WTC11 (cell line): ENCODE measurements around the gene NTRK3. TPM values are rescaled to one million over a fixed set of nuclear protein-coding genes. Genes with fewer than 3 reads are reported as not detected.

Source experiments
- ATAC-seq: fragments of 200-7000 bp; cut with Tn5 transposase; 2 replicates; pipeline ENCODE4 v1.10.0; 2021; ENCODE audit warnings: mild to moderate bottlenecking, moderate library complexity
- CTCF ChIA-PET: fragments of 300-600 bp; sonication (Branson Sonifier 250); formaldehyde crosslinking; loops from one replicate; lab custom pipeline; 2021; ENCODE audit warnings: antibody characterized with exemption; lab: Charles Lee
- POLR2A ChIA-PET: fragments of 350-600 bp; sonication (Branson Sonifier 250); formaldehyde crosslinking; loops from one replicate; lab custom pipeline; 2021; ENCODE audit warnings: antibody characterized with exemption; lab: Charles Lee
- DNase-seq: peaks from one replicate; pipeline ENCODE4 v3.0.0; 2021; ENCODE audit warnings: low spot score
- H3K27ac Mint-ChIP-seq: 2 replicates; pipeline ENCODE4 v1.8.0; 2021; ENCODE audit warnings: mixed read lengths
- H3K27me3 Mint-ChIP-seq: 2 replicates; pipeline ENCODE4 v1.8.0; 2021; ENCODE audit warnings: low read depth, mild to moderate bottlenecking, moderate library complexity, mixed read lengths
- H3K36me3 Mint-ChIP-seq: 2 replicates; pipeline ENCODE4 v1.8.0; 2021; ENCODE audit warnings: mixed read lengths
- H3K4me1 Mint-ChIP-seq: 2 replicates; pipeline ENCODE4 v1.8.0; 2022; ENCODE audit warnings: mixed read lengths
- H3K4me3 Mint-ChIP-seq: 2 replicates; pipeline ENCODE4 v1.8.0; 2021; ENCODE audit warnings: mild to moderate bottlenecking, moderate library complexity, mixed read lengths
- H3K9me3 Mint-ChIP-seq: 2 replicates; pipeline ENCODE4 v1.8.0; 2021; ENCODE audit warnings: mixed read lengths
- AFF4 ChIP-seq: sonication (generic); formaldehyde crosslinking; IDR thresholded peaks from 2 replicates; pipeline ENCODE4 v1.8.1; 2023; ENCODE audit warnings: mild to moderate bottlenecking, missing genetic modification reagents, borderline replicate concordance
- CBFB ChIP-seq: sonication (generic); formaldehyde crosslinking; IDR thresholded peaks from 2 replicates; pipeline ENCODE4 v1.8.1; 2022; ENCODE audit warnings: mild to moderate bottlenecking, low read depth, missing genetic modification reagents
- CREB1 ChIP-seq: sonication (generic); formaldehyde crosslinking; IDR thresholded peaks from 2 replicates; pipeline ENCODE4 v1.8.0; 2023; ENCODE audit warnings: mild to moderate bottlenecking, missing genetic modification reagents
- E2F5 ChIP-seq: sonication (generic); formaldehyde crosslinking; IDR thresholded peaks from 2 replicates; pipeline ENCODE4 v1.8.1; 2022; ENCODE audit warnings: mild to moderate bottlenecking, moderate library complexity, missing genetic modification reagents
- ESRRA ChIP-seq: sonication (generic); formaldehyde crosslinking; IDR thresholded peaks from 2 replicates; pipeline ENCODE4 v1.8.1; 2022; ENCODE audit warnings: mild to moderate bottlenecking, missing genetic modification reagents, borderline replicate concordance
- ETV6 ChIP-seq: sonication (generic); formaldehyde crosslinking; IDR thresholded peaks from 2 replicates; pipeline ENCODE4 v1.8.1; 2022; ENCODE audit warnings: mild to moderate bottlenecking, missing genetic modification reagents
- FOXJ3 ChIP-seq: sonication (generic); formaldehyde crosslinking; IDR thresholded peaks from 2 replicates; pipeline ENCODE4 v1.9.0; 2021; ENCODE audit warnings: missing genetic modification reagents, mild to moderate bottlenecking, borderline replicate concordance
- FOXK1 ChIP-seq: sonication (generic); formaldehyde crosslinking; IDR thresholded peaks from 2 replicates; pipeline ENCODE4 v1.8.0; 2022; ENCODE audit warnings: mild to moderate bottlenecking, moderate library complexity, missing genetic modification reagents
- FOXP4 ChIP-seq: sonication (generic); formaldehyde crosslinking; IDR thresholded peaks from 2 replicates; pipeline ENCODE4 v1.8.0; 2022; ENCODE audit warnings: mild to moderate bottlenecking, missing genetic modification reagents
- GABPB1 ChIP-seq: sonication (generic); formaldehyde crosslinking; IDR thresholded peaks from 2 replicates; pipeline ENCODE4 v1.8.1; 2023; ENCODE audit warnings: mild to moderate bottlenecking, missing genetic modification reagents
- HMGXB4 ChIP-seq: sonication (generic); formaldehyde crosslinking; IDR thresholded peaks from 2 replicates; pipeline ENCODE4 v1.8.1; 2023; ENCODE audit warnings: mild to moderate bottlenecking, moderate library complexity, missing genetic modification reagents
- MAX ChIP-seq: sonication (generic); formaldehyde crosslinking; IDR thresholded peaks from 2 replicates; pipeline ENCODE4 v1.8.0; 2022; ENCODE audit warnings: mild to moderate bottlenecking, missing genetic modification reagents
- NFE2L1 ChIP-seq: sonication (generic); formaldehyde crosslinking; IDR thresholded peaks from 2 replicates; pipeline ENCODE4 v1.8.1; 2023; ENCODE audit warnings: missing genetic modification reagents
- PREB ChIP-seq: sonication (generic); formaldehyde crosslinking; IDR thresholded peaks from 2 replicates; pipeline ENCODE4 v1.8.1; 2022; ENCODE audit warnings: mild to moderate bottlenecking, missing genetic modification reagents, moderate library complexity, borderline replicate concordance
- PRRX2 ChIP-seq: fragments of 250-450 bp; sonication (Bioruptor Pico); IDR thresholded peaks from 2 replicates; pipeline ENCODE4 v1.8.0; 2021; ENCODE audit warnings: mild to moderate bottlenecking
- RELA ChIP-seq: sonication (generic); formaldehyde crosslinking; IDR thresholded peaks from 2 replicates; pipeline ENCODE4 v1.8.1; 2022; ENCODE audit warnings: missing genetic modification reagents, mild to moderate bottlenecking, borderline replicate concordance
- SP1 ChIP-seq: sonication (generic); formaldehyde crosslinking; conservative IDR thresholded peaks from 2 replicates; pipeline ENCODE4 v1.8.1; 2022; ENCODE audit warnings: missing genetic modification reagents
- STAT6 ChIP-seq: sonication (generic); formaldehyde crosslinking; conservative IDR thresholded peaks from 2 replicates; pipeline ENCODE4 v1.8.1; 2023; ENCODE audit warnings: mild to moderate bottlenecking, low read depth, missing genetic modification reagents, moderate library complexity
- TCF7 ChIP-seq: sonication (generic); formaldehyde crosslinking; IDR thresholded peaks from 2 replicates; pipeline ENCODE4 v1.8.0; 2022; ENCODE audit warnings: mild to moderate bottlenecking, low read depth, missing genetic modification reagents, moderate library complexity
- TEAD1 ChIP-seq: sonication (generic); formaldehyde crosslinking; IDR thresholded peaks from 2 replicates; pipeline ENCODE4 v1.8.0; 2022; ENCODE audit warnings: mild to moderate bottlenecking, missing genetic modification reagents
- TEAD4 ChIP-seq: sonication (generic); formaldehyde crosslinking; IDR thresholded peaks from 2 replicates; pipeline ENCODE4 v1.8.0; 2022; ENCODE audit warnings: mild to moderate bottlenecking, missing genetic modification reagents
- TP53 ChIP-seq: sonication (generic); formaldehyde crosslinking; IDR thresholded peaks from 2 replicates; pipeline ENCODE4 v1.8.1; 2023; ENCODE audit warnings: mild to moderate bottlenecking, missing genetic modification reagents
- ZBTB21 ChIP-seq: sonication (generic); formaldehyde crosslinking; IDR thresholded peaks from 2 replicates; pipeline ENCODE4 v1.8.1; 2023; ENCODE audit warnings: mild to moderate bottlenecking, missing genetic modification reagents, borderline replicate concordance
- total RNA-seq: library from RNA; stranded (reverse); gene quantifications from 3 replicates; pipeline ENCODE4 v1.2.3, GENCODE V29; 2021

NTRK3 gene
- total RNA-seq, 1 experiment from 2014 or later = 12.3 TPM

- Mint-ChIP-seq H3K9me3 (peaks cover 10% of the 10 kb centered on the region), H3K4me1 (peaks cover 8% of the 10 kb centered on the region), H3K27ac (no peak overlapping the region), H3K27me3 (no peaks in the 10 kb centered on the region), H3K36me3 (no peaks in the 10 kb centered on the region), H3K4me3 (no peak overlapping the region)
- ATAC-seq (no peak), DNase-seq (no peak)
- TF ChIP-seq GABPB1 = no peak
- no peak for TF ChIP-seq CREB1 (CRISPR knock-in tag)
- TF ChIP-seq FOXK1 (CRISPR knock-in tag) = no peak
- no peak for TF ChIP-seq ETV6
- no peak for TF ChIP-seq AFF4 (CRISPR knock-in tag)
- TF ChIP-seq E2F5 (CRISPR knock-in tag) = no peak
- TF ChIP-seq ESRRA = no peak
- no peak for TF ChIP-seq MAX (CRISPR knock-in tag)
- no peak for TF ChIP-seq TP53 (CRISPR knock-in tag)
- TF ChIP-seq TEAD4 (CRISPR knock-in tag) = no peak
- ChIA-PET CTCF (interaction anchor here (0.8 to 1.4 kb wide), 12 partner anchors 9 to 1569 kb away, joined by 3 to 5 read pairs (median 3); no protein-coding TSS in a partner anchor), POLR2A (no interaction called here)
Measured at GRCh38 chr15:88194162-88194561, 62.4 kb downstream of the NTRK3 start.

GRCh38 chr15:88193415-88193814 lies 63.1 kb downstream of the NTRK3 start:
- Mint-ChIP-seq H3K4me1 (peaks cover 8% of the 10 kb centered on the region), H3K9me3 (peaks cover 10% of the 10 kb centered on the region), H3K4me3 (no peak overlapping the region), H3K27me3 (no peaks in the 10 kb centered on the region), H3K27ac (no peak overlapping the region), H3K36me3 (no peaks in the 10 kb centered on the region)
- POLR2A ChIA-PET = no interaction called here
- CTCF ChIA-PET = interaction anchor here (0.8 to 1.4 kb wide), 14 partner anchors 8 to 1569 kb away, joined by 3 to 6 read pairs (median 3); no protein-coding TSS in a partner anchor
- DNase-seq (no peak), ATAC-seq (peak; percentile 66; the same call in 1 of the 2 replicates)
- TF ChIP-seq PRRX2 (CRISPR knock-in tag) = no peak
- no peak for TF ChIP-seq RELA (CRISPR knock-in tag)
- TF ChIP-seq STAT6 (CRISPR knock-in tag) = no peak
- no peak for TF ChIP-seq ZBTB21 (CRISPR knock-in tag)
- no peak for TF ChIP-seq SP1
- no peak for TF ChIP-seq PREB (CRISPR knock-in tag)
- no peak for TF ChIP-seq TCF7
- TF ChIP-seq NFE2L1 (CRISPR knock-in tag) = no peak
- TF ChIP-seq TP53 (CRISPR knock-in tag) = no peak
- TF ChIP-seq TEAD4 (CRISPR knock-in tag) = no peak
- no peak for TF ChIP-seq CBFB (CRISPR knock-in tag)
- TF ChIP-seq FOXP4 (CRISPR knock-in tag) = no peak
- TF ChIP-seq FOXJ3 (CRISPR knock-in tag) = no peak
- no peak for TF ChIP-seq TEAD1 (CRISPR knock-in tag)
- TF ChIP-seq HMGXB4 = no peak
